Measurements from ENCODE around the gene INPP5A.

DNA sequence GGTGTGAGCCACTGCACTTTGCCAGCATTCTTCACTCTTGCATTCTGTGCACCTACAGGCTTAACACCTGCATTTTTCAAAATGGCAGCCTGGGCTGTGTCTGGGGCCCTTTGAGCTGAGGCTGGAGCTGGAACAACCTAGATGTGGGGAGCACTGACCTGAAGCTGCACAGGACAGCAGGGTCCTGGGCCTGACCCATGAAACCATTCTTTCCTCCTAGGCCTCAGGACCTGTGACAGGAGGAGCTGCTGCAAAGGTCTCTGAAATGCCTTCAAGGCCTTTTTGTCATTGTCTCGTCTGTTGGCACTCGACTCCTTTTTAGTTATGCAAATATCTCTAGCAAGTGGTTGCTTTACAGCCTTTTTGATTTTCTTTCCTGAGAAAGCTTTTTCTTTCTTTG is 82.3 kb downstream of the INPP5A start:
- TF ChIP-seq, protein P1, sequence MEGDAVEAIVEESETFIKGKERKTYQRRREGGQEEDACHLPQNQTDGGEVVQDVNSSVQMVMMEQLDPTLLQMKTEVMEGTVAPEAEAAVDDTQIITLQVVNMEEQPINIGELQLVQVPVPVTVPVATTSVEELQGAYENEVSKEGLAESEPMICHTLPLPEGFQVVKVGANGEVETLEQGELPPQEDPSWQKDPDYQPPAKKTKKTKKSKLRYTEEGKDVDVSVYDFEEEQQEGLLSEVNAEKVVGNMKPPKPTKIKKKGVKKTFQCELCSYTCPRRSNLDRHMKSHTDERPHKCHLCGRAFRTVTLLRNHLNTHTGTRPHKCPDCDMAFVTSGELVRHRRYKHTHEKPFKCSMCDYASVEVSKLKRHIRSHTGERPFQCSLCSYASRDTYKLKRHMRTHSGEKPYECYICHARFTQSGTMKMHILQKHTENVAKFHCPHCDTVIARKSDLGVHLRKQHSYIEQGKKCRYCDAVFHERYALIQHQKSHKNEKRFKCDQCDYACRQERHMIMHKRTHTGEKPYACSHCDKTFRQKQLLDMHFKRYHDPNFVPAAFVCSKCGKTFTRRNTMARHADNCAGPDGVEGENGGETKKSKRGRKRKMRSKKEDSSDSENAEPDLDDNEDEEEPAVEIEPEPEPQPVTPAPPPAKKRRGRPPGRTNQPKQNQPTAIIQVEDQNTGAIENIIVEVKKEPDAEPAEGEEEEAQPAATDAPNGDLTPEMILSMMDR (IDR thresholded peaks at IDR 0.05), result no peak
- no peak for TF ChIP-seq POLR2A (IDR thresholded peaks at IDR 0.05)

Data from lower leg skin (tissue), 3 donors.